Measurements from ENCODE around the gene RPH3AL.
"Not testable (repeated sequence)": the region's sequence is repeated elsewhere in the genome, so short reads cannot be mapped to it uniquely, and the experiment has no call there.

The RPH3AL gene

GRCh38 chr17:333626-334396, 18.8 kb downstream of the RPH3AL start:
- DNase-seq: no peak

- DNase-seq: no peak
Measured at GRCh38 chr17:332558-333322, 19.9 kb downstream of the RPH3AL start.

- DNase-seq: no peak
Measured at GRCh38 chr17:332023-332422, 20.6 kb downstream of the RPH3AL start.

GRCh38 chr17:330993-331701, 21.5 kb downstream of the RPH3AL start:
- peak; percentile 59 for DNase-seq

- DNase-seq: no peak
Measured at GRCh38 chr17:329784-330420, 22.7 kb downstream of the RPH3AL start.

GRCh38 chr17:327971-328370, 24.6 kb downstream of the RPH3AL start:
- DNase-seq: no peak

- no peak for DNase-seq
Measured at GRCh38 chr17:327296-327695, 25.3 kb downstream of the RPH3AL start.

GRCh38 chr17:326010-326621, 26.5 kb downstream of the RPH3AL start:
- DNase-seq: no peak

- no peak for DNase-seq
Measured at GRCh38 chr17:325270-326009, 27.2 kb downstream of the RPH3AL start.

GRCh38 chr17:323721-324571, 28.7 kb downstream of the RPH3AL start:
- no peak for DNase-seq

GRCh38 chr17:323181-323580, 29.4 kb downstream of the RPH3AL start:
- DNase-seq: no peak

GRCh38 chr17:322006-322780, 30.4 kb downstream of the RPH3AL start:
- no peak for DNase-seq

- DNase-seq: no peak
Measured at GRCh38 chr17:321386-321941, 31.1 kb downstream of the RPH3AL start.

- no peak for DNase-seq
Measured at GRCh38 chr17:320809-321385, 31.7 kb downstream of the RPH3AL start.

GRCh38 chr17:320139-320538, 32.5 kb downstream of the RPH3AL start:
- peak; percentile 43 for DNase-seq

GRCh38 chr17:319266-319665, 33.3 kb downstream of the RPH3AL start:
- no peak for DNase-seq

GRCh38 chr17:317070-317469, 35.5 kb downstream of the RPH3AL start:
- not testable (repeated sequence) for DNase-seq

- not testable (repeated sequence) for DNase-seq
Measured at GRCh38 chr17:315399-315798, 37.2 kb downstream of the RPH3AL start.

- not testable (repeated sequence) for DNase-seq
Measured at GRCh38 chr17:314614-314944, 38.0 kb downstream of the RPH3AL start.

Measured in NCI-H2171 treated with DMSO at 0.1 percent for 48 hours (cell line).